ENCODE data around the gene DBF4B.

DNA sequence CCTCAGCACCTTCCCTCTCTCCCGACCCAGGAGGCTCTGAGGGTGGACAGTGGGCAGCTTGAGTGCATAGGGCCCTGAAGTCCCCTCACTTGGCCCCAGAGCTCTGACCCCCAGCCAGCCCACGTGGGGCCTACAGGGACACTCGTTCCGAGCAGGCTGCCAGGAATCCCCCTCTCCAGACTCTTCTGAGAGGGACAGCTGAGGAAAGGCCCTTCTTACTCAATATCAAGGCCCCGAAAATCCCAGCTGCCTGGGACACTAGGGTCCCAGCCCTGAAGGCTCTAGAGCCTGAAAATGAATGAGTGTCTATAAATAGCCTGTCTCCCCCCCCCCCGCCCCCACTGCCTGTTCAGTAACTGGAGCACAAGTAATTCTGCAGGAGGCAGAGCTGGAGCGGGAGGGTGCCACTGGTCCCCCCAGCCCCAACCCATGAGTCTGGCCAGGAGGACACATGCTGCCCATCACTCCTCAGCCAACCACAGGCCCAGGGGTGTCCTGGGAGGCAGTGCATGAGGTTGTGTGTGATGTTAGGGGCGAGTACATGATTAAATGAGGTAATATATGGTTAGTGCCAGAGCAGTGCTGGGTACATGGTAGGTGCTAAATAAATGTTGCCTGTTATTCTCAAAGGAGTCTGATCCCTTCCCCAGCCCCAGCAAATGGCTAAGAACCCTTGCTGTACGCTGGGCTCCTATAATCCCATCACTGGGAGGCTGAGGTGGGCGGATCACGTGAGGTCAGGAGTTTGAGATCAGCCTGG, 61.9 kb downstream of the DBF4B start:
- TF ChIP-seq, protein P1, sequence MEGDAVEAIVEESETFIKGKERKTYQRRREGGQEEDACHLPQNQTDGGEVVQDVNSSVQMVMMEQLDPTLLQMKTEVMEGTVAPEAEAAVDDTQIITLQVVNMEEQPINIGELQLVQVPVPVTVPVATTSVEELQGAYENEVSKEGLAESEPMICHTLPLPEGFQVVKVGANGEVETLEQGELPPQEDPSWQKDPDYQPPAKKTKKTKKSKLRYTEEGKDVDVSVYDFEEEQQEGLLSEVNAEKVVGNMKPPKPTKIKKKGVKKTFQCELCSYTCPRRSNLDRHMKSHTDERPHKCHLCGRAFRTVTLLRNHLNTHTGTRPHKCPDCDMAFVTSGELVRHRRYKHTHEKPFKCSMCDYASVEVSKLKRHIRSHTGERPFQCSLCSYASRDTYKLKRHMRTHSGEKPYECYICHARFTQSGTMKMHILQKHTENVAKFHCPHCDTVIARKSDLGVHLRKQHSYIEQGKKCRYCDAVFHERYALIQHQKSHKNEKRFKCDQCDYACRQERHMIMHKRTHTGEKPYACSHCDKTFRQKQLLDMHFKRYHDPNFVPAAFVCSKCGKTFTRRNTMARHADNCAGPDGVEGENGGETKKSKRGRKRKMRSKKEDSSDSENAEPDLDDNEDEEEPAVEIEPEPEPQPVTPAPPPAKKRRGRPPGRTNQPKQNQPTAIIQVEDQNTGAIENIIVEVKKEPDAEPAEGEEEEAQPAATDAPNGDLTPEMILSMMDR (IDR thresholded peaks at IDR 0.05): no peak
- no peak for TF ChIP-seq POLR2A (IDR thresholded peaks at IDR 0.05)
